Esophagus (tissue), 2 donors: ENCODE data around the gene OR6J1. TPM values are rescaled to one million over a fixed set of nuclear protein-coding genes. Genes with fewer than 3 reads are reported as not detected.

ENCODE experiments used
- H3K27ac ChIP-seq, 2 donors: one replicate each; pipeline ENCODE4 v1.5.1; 2013; ENCODE audit warnings: low read depth in 2 of 2, mild to moderate bottlenecking in 2 of 2, inconsistent platforms in 1 of 2, low read length in 1 of 2, moderate library complexity in 1 of 2
- H3K27me3 ChIP-seq, 2 donors: one replicate each; pipeline ENCODE4 v1.6.1; 2013; ENCODE audit warnings: low read length in 2 of 2, control low read depth in 1 of 2, mild to moderate bottlenecking in 1 of 2; ENCODE audit not compliant: insufficient read depth in 2 of 2, control insufficient read depth in 1 of 2
- H3K36me3 ChIP-seq, 2 donors: one replicate each; pipeline ENCODE4 v1.6.1; 2013; ENCODE audit warnings: low read length in 1 of 2; ENCODE audit not compliant: control insufficient read depth in 2 of 2, insufficient read depth in 2 of 2
- H3K4me1 ChIP-seq, 2 donors: one replicate each; pipeline ENCODE4 v1.6.1; 2013; ENCODE audit warnings: low read length in 1 of 2; ENCODE audit not compliant: control insufficient read depth in 2 of 2, insufficient read depth in 2 of 2
- H3K4me3 ChIP-seq, 2 donors: one replicate each; pipeline ENCODE4 v1.5.1; 2013; ENCODE audit warnings: low read length in 2 of 2, mild to moderate bottlenecking in 2 of 2, low read depth in 1 of 2, moderate library complexity in 1 of 2
- H3K9me3 ChIP-seq, 2 donors: one replicate each; pipeline ENCODE4 v1.6.1; 2013; ENCODE audit warnings: mild to moderate bottlenecking in 2 of 2, low read depth in 1 of 2, low read length in 1 of 2, moderate library complexity in 1 of 2; ENCODE audit not compliant: control insufficient read depth in 2 of 2, insufficient read depth in 1 of 2
- WGBS, 2 donors: extraction: QIAGEN DNeasy Blood & Tissue Kit; methylation state at CpG; one replicate each; pipeline ENCODE4 v1.1.7; 2013; 5-methylcytosine and 5-hydroxymethylcytosine counted together
- polyA plus RNA-seq, 2 donors: library from polyadenylated mRNA; stranded (reverse); fragments of 200-250 nt; gene quantifications; one replicate each; pipeline ENCODE4 v1.2.3, GENCODE V29; 2013
- donor health status: healthy with polysubstance abuse.
- donor health status: Bipolar disorder and iron deficiency.

The OR6J1 gene
- polyA plus RNA-seq, 2 donors = not detected

DNA sequence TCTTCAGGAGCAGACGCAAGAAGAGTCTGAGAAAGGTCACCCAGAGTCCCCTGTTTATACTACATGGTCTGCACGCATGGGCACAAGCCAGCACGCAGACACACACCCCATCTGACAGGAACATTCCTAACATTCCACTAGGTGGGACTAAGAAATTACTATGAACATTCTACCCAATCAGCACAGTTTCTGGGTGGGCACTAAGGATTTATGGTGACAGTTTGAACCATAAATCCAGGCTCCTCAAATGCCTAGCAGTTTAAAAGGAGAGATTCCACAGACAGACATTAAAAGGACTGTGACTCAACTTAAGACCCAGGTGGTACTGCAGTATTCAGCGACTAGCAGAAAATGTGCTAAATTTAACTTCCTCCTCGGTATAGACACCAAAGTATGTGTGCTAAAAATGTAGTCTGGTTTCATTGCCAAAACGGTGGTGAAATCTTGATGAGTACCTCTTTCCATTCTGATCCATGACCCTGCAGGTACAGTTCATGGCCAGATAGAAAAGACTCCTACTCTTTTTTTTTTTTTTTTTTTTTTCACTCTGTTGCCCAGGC, 29.8 kb downstream of the OR6J1 start:
- no peak overlapping the region for H3K27ac ChIP-seq
- peaks cover 3 to 26% of the 10 kb centered on the region in 2 donors for H3K36me3 ChIP-seq
- no peaks in the 10 kb centered on the region for H3K4me1 ChIP-seq
- no peaks in the 10 kb centered on the region for H3K27me3 ChIP-seq
- no peaks in the 10 kb centered on the region for H3K9me3 ChIP-seq
- WGBS, 2 donors = 27 to 28% methylated on average over 6 of the region's 6 CpGs
- no peak overlapping the region for H3K4me3 ChIP-seq

- H3K36me3 ChIP-seq = peaks cover 3 to 26% of the 10 kb centered on the region in 2 donors
- H3K4me1 ChIP-seq = no peaks in the 10 kb centered on the region
- H3K27me3 ChIP-seq = no peaks in the 10 kb centered on the region
- WGBS, 2 donors = 50 to 58% methylated on average over 3 of the region's 3 CpGs
- no peaks in the 10 kb centered on the region for H3K9me3 ChIP-seq
- H3K27ac ChIP-seq = no peak overlapping the region
- no peak overlapping the region for H3K4me3 ChIP-seq
Measured at GRCh38 chr14:22613736-22614239, 30.4 kb downstream of the OR6J1 start.

- Histone ChIP-seq H3K27ac (no peak overlapping the region), H3K4me1 (no peaks in the 10 kb centered on the region), H3K9me3 (no peaks in the 10 kb centered on the region), H3K27me3 (no peaks in the 10 kb centered on the region), H3K4me3 (no peak overlapping the region), H3K36me3 (peaks cover 3 to 27% of the 10 kb centered on the region in 2 donors)
- 61 to 67% methylated on average over 2 of the region's 2 CpGs for WGBS, 2 donors
Measured at GRCh38 chr14:22613106-22613695, 31.0 kb downstream of the OR6J1 start.

- Histone ChIP-seq H3K27me3 (no peaks in the 10 kb centered on the region), H3K9me3 (no peaks in the 10 kb centered on the region), H3K4me3 (no peak overlapping the region), H3K27ac (no peak overlapping the region), H3K36me3 (peaks cover 7 to 31% of the 10 kb centered on the region in 2 donors), H3K4me1 (no peaks in the 10 kb centered on the region)
- 96 to 100% methylated on average over 2 of the region's 2 CpGs for WGBS, 2 donors
Measured at GRCh38 chr14:22610931-22611330, 33.2 kb downstream of the OR6J1 start.

DNA sequence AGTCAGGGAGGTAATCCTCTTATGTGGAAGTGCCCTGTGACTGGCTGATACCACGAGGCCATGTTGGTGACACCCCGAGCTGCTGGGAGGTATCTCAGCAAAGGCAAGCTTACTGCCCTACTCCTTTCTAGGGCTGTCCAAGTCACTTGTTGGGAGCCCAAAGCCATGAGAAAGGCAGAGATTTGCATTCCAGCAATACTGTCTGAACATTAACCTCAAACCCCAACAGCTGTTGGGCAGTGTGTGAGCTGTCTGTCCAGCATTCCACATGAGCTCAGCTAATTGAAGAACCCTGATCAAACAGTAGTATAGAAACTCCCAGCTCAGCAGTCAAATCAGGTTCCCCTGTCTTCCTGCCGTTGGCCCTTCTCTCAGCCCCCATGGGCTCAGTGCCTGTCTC, 36.9 kb downstream of the OR6J1 start:
- Histone ChIP-seq H3K27ac (no peak overlapping the region), H3K4me1 (peaks cover 0 to 2% of the 10 kb centered on the region in 2 donors), H3K9me3 (no peaks in the 10 kb centered on the region), H3K36me3 (peaks cover 15 to 47% of the 10 kb centered on the region in 2 donors), H3K4me3 (no peak overlapping the region), H3K27me3 (no peaks in the 10 kb centered on the region)
- WGBS, 2 donors = 78 to 79% methylated on average over 3 of the region's 3 CpGs

- H3K9me3 ChIP-seq = no peaks in the 10 kb centered on the region
- no peaks in the 10 kb centered on the region for H3K27me3 ChIP-seq
- H3K36me3 ChIP-seq = peaks cover 18 to 49% of the 10 kb centered on the region in 2 donors
- WGBS, 2 donors = 87 to 89% methylated on average over 6 of the region's 6 CpGs
- H3K4me1 ChIP-seq = peaks cover 0 to 6% of the 10 kb centered on the region in 2 donors
- no peak overlapping the region for H3K27ac ChIP-seq
- no peak overlapping the region for H3K4me3 ChIP-seq
Measured at GRCh38 chr14:22606380-22606779, 37.8 kb downstream of the OR6J1 start.

GRCh38 chr14:22602862-22603261, 41.3 kb downstream of the OR6J1 start:
- no peak overlapping the region for H3K4me3 ChIP-seq
- H3K27ac ChIP-seq = no peak overlapping the region
- H3K36me3 ChIP-seq = peaks cover 18 to 29% of the 10 kb centered on the region in 2 donors
- H3K27me3 ChIP-seq = no peaks in the 10 kb centered on the region
- H3K9me3 ChIP-seq = no peaks in the 10 kb centered on the region
- peaks cover 0 to 12% of the 10 kb centered on the region in 2 donors for H3K4me1 ChIP-seq

GRCh38 chr14:22601996-22602395, 42.2 kb downstream of the OR6J1 start:
- no peaks in the 10 kb centered on the region for H3K27me3 ChIP-seq
- H3K27ac ChIP-seq = peak overlapping the region in 1 of 2 donors; percentile 47
- peaks cover 2 to 12% of the 10 kb centered on the region in 2 donors for H3K4me1 ChIP-seq
- 87 to 92% methylated on average over 4 to 5 of the region's 5 CpGs for WGBS, 2 donors
- peaks cover 14 to 29% of the 10 kb centered on the region in 2 donors for H3K36me3 ChIP-seq
- no peaks in the 10 kb centered on the region for H3K9me3 ChIP-seq
- H3K4me3 ChIP-seq = no peak overlapping the region

DNA sequence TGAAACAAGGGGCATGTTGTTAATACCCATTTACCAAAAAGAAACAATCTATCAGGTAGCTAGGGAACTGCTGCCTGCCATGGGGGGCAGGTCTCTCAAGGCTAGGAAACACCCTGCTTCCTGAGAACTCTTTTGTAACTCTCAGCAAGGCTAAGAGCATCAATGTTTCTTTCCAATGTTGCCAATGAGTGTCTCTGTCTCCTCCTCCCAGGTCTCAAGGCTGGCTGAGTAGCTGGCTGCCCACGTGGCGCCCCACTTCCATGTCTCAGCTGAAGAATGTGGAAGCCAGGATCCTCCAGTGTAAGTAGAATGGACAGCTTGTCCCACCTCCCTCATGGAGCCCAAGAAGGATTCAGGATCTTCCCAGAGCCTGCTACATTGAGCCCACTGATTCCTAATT, 42.7 kb downstream of the OR6J1 start:
- no peaks in the 10 kb centered on the region for H3K9me3 ChIP-seq
- H3K27ac ChIP-seq = peak overlapping the region in 1 of 2 donors; percentile 47
- peaks cover 2 to 12% of the 10 kb centered on the region in 2 donors for H3K4me1 ChIP-seq
- WGBS, 2 donors = 90% methylated on average over 2 of the region's 2 CpGs
- H3K27me3 ChIP-seq = no peaks in the 10 kb centered on the region
- peaks cover 14 to 29% of the 10 kb centered on the region in 2 donors for H3K36me3 ChIP-seq
- no peak overlapping the region for H3K4me3 ChIP-seq

DNA sequence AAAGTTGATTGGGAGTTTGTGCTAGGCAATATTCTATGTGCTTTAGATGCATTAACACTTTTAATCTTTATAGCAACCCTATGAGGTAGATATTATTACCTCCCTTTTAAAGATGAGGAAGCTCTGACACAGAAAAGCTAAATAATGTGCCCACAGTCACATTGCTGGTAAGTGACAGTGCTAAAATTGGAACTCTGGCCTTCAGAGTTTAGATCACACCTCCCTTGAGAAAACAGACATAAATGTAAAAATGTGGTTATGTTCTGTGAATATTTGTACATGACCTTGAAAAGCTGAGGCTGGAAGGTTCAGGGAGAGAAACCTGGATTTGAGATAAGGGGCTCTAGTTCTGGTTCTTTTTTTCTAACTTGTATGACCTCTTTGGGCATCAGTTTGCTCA, 44.1 kb downstream of the OR6J1 start:
- H3K4me3 ChIP-seq = no peak overlapping the region
- peaks cover 9 to 22% of the 10 kb centered on the region in 2 donors for H3K36me3 ChIP-seq
- peaks cover 2 to 12% of the 10 kb centered on the region in 2 donors for H3K4me1 ChIP-seq
- H3K27ac ChIP-seq = no peak overlapping the region
- no peaks in the 10 kb centered on the region for H3K9me3 ChIP-seq
- no peaks in the 10 kb centered on the region for H3K27me3 ChIP-seq
